Placental epithelial cell (primary cell): ENCODE data around the gene HIGD2A. TPM values are rescaled to one million over a fixed set of nuclear protein-coding genes. Genes with fewer than 3 reads are reported as not detected.

Experiments
- small RNA-seq: library from RNA; depleted of rRNA; stranded (forward); fragments of <200 nt; gene quantifications from one replicate; pipeline ENCODE3, GENCODE V24; 2012
- total RNA-seq: library from RNA; depleted of rRNA; stranded (reverse); fragments of >200 nt; gene quantifications from 2 replicates; pipeline ENCODE4 v1.2.3, GENCODE V29; 2012

The HIGD2A gene, protein sequence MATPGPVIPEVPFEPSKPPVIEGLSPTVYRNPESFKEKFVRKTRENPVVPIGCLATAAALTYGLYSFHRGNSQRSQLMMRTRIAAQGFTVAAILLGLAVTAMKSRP
- total RNA-seq: 41.3 and 63.2 TPM in 2 replicates

DNA sequence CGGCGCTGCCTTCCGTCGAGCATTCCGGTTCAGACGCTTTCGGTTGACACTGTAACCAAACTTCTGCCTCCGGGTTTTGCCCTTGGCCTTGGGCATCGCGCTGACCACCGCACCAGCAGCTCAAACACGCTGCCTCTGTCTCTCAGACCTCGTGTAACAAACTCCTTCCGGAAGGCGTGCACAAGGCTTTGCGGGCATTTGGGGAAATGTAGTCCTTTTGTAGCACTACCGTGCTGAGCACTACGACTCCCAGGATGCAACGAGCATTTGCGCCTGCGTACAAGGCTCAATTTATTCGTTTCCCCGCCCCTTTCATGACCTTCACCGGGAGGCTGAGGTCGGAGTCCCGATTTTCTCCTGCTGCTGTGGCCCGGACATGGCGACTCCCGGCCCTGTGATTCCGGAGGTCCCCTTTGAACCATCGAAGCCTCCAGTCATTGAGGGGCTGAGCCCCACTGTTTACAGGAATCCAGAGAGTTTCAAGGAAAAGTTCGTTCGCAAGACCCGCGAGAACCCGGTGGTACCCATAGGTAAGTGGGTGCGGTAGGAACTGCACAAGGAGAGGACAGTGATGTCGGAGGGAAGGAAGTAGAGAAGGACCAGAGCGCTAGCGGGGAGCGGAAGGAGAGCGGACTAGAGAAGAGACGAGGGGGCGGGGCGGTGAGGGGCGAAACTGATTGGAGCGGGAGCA, at the start of gene HIGD2A, which contains the start of gene NOP16:
HIGD2A (plus strand) TSS at position 308 of the 691 bp plus-strand sequence; CDS start at position 377, 69 bp downstream.
NOP16 (minus strand) TSS at position 155 of the 691 bp plus-strand sequence; CDS start at position 96, 59 bp downstream.

DNA sequence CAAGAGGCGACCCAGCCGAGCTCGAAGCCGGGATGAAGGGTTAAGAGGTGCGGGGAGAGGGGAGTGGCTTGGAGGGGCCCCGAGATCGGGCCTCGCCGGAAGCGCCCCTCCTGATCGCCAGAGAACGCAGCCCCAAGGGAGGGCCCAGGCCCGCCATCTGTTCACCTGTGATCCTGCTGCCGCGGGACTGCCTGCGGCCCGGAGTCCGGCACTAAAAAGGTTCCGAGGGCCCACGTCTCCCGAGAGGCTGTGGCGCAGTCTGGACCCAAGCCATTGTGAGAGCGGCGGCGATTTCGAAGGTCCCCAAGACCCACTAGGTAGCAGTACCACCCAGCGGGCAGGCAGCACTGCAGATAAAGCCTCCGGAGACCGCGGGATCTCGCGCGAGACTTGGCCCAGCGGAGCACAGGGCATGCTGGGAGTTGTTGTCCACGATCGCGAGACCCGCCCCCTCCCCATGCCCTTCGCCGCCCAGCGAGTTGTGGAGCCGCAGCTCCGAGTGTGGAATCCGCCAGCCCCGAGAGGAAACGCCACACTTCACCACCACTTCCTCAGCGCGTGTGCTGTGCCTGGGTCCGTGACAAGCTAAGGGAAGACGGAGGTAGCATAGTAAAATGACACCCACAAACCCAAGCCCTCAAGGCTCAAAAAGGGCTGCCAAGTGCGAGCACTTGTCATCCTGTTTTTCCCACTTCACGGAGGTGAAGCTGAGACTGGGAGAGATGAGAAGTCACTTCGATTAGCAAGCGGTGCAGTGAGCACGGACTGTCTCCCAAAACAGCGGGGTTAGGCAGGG, 26.9 kb upstream of the HIGD2A start, which contains the start of gene KIAA1191:
KIAA1191 (minus strand) TSS at position 328 of the 796 bp plus-strand sequence. CDS start 2,256 bp downstream, outside the sequence.

DNA sequence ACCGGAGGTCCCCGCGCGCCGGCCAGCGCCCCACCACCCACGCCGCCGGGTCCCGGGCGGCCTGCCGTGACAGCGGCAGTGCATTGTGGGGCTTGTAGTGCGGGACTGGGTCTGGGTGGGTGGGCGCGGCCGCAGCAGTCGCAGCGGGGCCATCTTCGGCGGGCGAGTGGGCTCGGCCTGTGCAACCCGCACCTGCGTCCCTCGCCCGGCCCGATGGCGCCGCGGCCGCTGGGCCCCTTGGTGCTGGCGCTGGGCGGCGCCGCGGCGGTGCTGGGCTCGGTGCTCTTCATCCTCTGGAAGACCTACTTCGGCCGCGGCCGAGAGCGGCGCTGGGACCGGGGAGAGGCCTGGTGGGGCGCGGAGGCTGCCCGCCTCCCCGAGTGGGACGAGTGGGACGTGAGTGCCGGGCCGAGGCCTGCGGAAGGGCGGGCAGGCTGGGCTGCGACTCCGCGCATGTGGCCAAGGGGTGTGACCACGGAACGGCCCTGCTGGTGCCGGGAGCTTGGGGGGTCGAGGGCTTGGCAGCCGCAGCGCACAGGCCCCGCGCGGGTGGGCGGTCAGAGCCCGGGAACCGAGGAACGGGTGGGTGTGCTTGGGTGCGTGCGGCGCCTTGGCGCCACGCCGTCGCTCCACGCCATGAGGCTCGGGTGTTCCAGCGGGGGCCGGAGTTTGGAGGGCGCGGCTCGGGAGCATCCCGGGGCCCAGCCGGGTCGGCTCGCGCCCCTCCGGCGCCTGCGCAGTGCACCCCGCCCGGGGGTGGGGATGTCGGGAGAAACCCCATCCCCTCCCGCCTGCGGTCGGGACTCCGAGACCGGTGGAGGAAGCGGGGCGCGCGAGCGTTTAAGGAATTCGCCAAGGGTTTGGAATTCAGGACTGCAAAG, 23.0 kb upstream of the HIGD2A start, which contains the start of gene ARL10:
ARL10 (plus strand) TSS at position 137 of the 881 bp plus-strand sequence; CDS start at position 214, 77 bp downstream.

DNA sequence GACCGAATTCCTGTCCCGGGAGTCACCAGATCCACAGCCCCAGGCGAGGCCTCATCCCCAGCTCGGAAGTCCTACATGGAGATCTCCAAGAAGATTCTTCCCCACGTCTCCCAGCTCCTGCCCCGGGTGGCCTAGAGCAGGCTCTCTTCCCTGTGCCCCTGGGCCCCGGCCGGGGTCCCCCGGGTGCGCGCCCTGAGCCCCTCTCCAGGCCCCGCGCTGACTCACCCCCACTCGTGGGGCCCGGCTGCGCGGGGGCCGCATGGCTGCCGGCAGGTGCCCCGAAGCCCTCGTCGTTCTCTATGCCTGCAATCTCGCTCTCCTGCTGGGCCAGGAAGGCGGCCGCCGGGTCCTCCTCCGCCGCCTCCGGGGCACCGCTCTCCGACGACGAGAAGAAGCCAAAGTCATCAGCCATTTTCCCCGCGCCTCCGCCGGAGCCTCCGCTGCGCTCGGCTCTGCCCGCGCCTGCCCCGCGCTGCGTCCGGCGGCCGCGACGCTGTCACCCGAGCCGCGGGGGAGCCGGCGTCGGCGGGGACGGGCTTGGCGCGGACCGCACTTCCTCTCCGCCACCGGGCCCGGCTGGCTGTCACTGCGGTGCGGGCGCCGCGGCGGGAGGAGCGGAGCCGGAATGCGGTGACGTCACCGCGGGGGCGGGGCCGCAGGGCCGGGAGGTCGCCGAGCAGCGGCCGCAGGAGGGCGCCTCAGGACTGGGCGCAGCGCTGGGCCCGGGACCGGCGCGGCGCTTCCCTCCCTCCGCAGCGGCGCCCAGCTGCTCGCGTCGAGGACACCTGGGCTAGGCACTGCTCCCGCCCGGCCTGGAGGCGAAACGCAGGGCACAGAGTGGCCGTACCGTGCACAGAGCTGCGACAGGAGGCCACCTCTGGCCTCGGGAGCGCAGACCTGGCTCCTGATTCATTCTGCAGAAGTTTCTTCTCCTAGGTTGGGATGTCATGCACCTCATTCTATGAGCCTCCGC, 27.7 kb downstream of the HIGD2A start, which contains the start of gene CLTB:
CLTB (minus strand) TSS at position 588 of the 973 bp plus-strand sequence; CDS start at position 412, 176 bp downstream.

Small RNA genes within 50 kb of the gene (small RNA-seq; reads per million reads assigned to genes)
- gene AC010297.1 (not detected), gene MIR1271 (1.6 reads per million, percentile 72 among the genes with 10 or more reads in this experiment)

Other genes with a start within 250 kb of the HIGD2A start
- 0.54 and 3.5 TPM in 2 replicates for gene SIMC1, start 150.3 kb upstream of the HIGD2A start, total RNA-seq
- 46.7 and 80.8 TPM in 2 replicates for gene KIAA1191, start 27.0 kb upstream of the HIGD2A start, total RNA-seq
- 9.8 and 13.0 TPM in 2 replicates for gene ARL10, start 23.3 kb upstream of the HIGD2A start, total RNA-seq
- 7.9 and 11.5 TPM in 2 replicates for gene NOP16, start 153 bp upstream of the HIGD2A start, total RNA-seq
- 115 and 400 TPM in 2 replicates for gene CLTB, start 27.8 kb downstream of the HIGD2A start, total RNA-seq
- 36.1 and 45.8 TPM in 2 replicates for gene FAF2, start 59.6 kb downstream of the HIGD2A start, total RNA-seq
- gene RNF44, start 148.7 kb downstream of the HIGD2A start, total RNA-seq: 5.9 and 8.6 TPM in 2 replicates
- gene CDHR2, start 160.6 kb downstream of the HIGD2A start, total RNA-seq: not detected in 2 replicates
- gene GPRIN1, start 221.4 kb downstream of the HIGD2A start, total RNA-seq: 2.7 and 4.8 TPM in 2 replicates
- not detected in 2 replicates for gene SNCB, start 241.8 kb downstream of the HIGD2A start, total RNA-seq
- gene EIF4E1B, start 241.9 kb downstream of the HIGD2A start, total RNA-seq: not detected in 2 replicates